Thymus (tissue), 11 donors: ENCODE results near the gene ZNF341. TPM values are rescaled to one million over a fixed set of nuclear protein-coding genes. Genes with fewer than 3 reads are reported as not detected.

Experiments used
- DNase-seq, 9 donors: peaks; one replicate each; pipeline ENCODE4 v3.0.0-alpha.2; 2013; ENCODE audit warnings: low spot score in 9 of 9, low read depth in 6 of 9, missing footprints in 1 of 9
- H3K27ac ChIP-seq, 2 donors: one replicate each; pipeline ENCODE4 v1.5.1; 2013; ENCODE audit warnings: control low read depth in 1 of 2, low read depth in 1 of 2, low read length in 1 of 2, mild to moderate bottlenecking in 1 of 2, moderate library complexity in 1 of 2
- H3K27me3 ChIP-seq, 2 donors: one replicate each; pipeline ENCODE4 v1.5.1; 2013; ENCODE audit warnings: low read length in 1 of 2; ENCODE audit not compliant: control insufficient read depth in 2 of 2, insufficient read depth in 1 of 2
- H3K36me3 ChIP-seq, 2 donors: one replicate each; pipeline ENCODE4 v1.5.1; 2013; ENCODE audit warnings: low read length in 1 of 2, mild to moderate bottlenecking in 1 of 2, moderate library complexity in 1 of 2; ENCODE audit not compliant: control insufficient read depth in 2 of 2, insufficient read depth in 2 of 2
- H3K4me1 ChIP-seq, 2 donors: one replicate each; pipeline ENCODE4 v1.5.1; 2013; ENCODE audit warnings: low read length in 2 of 2; ENCODE audit not compliant: control insufficient read depth in 2 of 2, insufficient read depth in 2 of 2
- H3K4me3 ChIP-seq, 2 donors: one replicate each; pipeline ENCODE4 v1.5.1; 2013; ENCODE audit warnings: low read length in 2 of 2, control low read depth in 1 of 2, mild to moderate bottlenecking in 1 of 2
- H3K9me3 ChIP-seq, 2 donors: one replicate each; pipeline ENCODE4 v1.5.1; 2013; ENCODE audit warnings: low read length in 1 of 2, mild to moderate bottlenecking in 1 of 2; ENCODE audit not compliant: control insufficient read depth in 2 of 2, insufficient read depth in 1 of 2
- WGBS: extraction: QIAGEN DNeasy Blood & Tissue Kit; methylation state at CpG from one replicate; pipeline ENCODE4 v1.1.7; 2013; 5-methylcytosine and 5-hydroxymethylcytosine counted together
- polyA plus RNA-seq: library from polyadenylated mRNA; stranded (reverse); fragments of 200-250 nt; gene quantifications from one replicate; pipeline ENCODE4 v1.2.3, GENCODE V29; 2013
- total RNA-seq: library from RNA; stranded (reverse); fragments of 120-200 nt; gene quantifications from one replicate; pipeline ENCODE4 v1.2.4, GENCODE V29; 2013
- donor health status: healthy.

The ZNF341 gene
- total and polyA plus RNA-seq, 2 donors: 1.6 to 4.7 TPM

GRCh38 chr20:33770005-33770404 is 38.2 kb downstream of the ZNF341 start:
- Histone ChIP-seq H3K4me3 (no peak overlapping the region), H3K4me1 (no peaks in the 10 kb centered on the region), H3K27ac (no peak overlapping the region), H3K27me3 (no peaks in the 10 kb centered on the region), H3K9me3 (no peaks in the 10 kb centered on the region), H3K36me3 (peaks cover 8 to 15% of the 10 kb centered on the region in 2 donors)
- no peak for DNase-seq
- 97% methylated on average over 10 of the region's 10 CpGs for WGBS

GRCh38 chr20:33771938-33772337 is 40.1 kb downstream of the ZNF341 start:
- Histone ChIP-seq H3K4me1 (no peaks in the 10 kb centered on the region), H3K4me3 (no peak overlapping the region), H3K27me3 (no peaks in the 10 kb centered on the region), H3K27ac (no peak overlapping the region), H3K9me3 (no peaks in the 10 kb centered on the region), H3K36me3 (peaks cover 7 to 10% of the 10 kb centered on the region in 2 donors)
- no peak for DNase-seq
- 98% methylated on average over 5 of the region's 5 CpGs for WGBS

GRCh38 chr20:33772439-33772838 is 40.6 kb downstream of the ZNF341 start:
- Histone ChIP-seq H3K27me3 (no peaks in the 10 kb centered on the region), H3K9me3 (no peaks in the 10 kb centered on the region), H3K4me1 (no peaks in the 10 kb centered on the region), H3K4me3 (no peak overlapping the region), H3K36me3 (peaks cover 4 to 5% of the 10 kb centered on the region in 2 donors), H3K27ac (no peak overlapping the region)
- DNase-seq: no peak
- 99% methylated on average over 3 of the region's 3 CpGs for WGBS

- Histone ChIP-seq H3K36me3 (peaks cover 0 to 5% of the 10 kb centered on the region in 2 donors), H3K4me3 (no peak overlapping the region), H3K27ac (no peak overlapping the region), H3K9me3 (no peaks in the 10 kb centered on the region), H3K27me3 (no peaks in the 10 kb centered on the region), H3K4me1 (peaks cover 5 to 8% of the 10 kb centered on the region in 2 donors)
- DNase-seq: no peak
- WGBS: 95% methylated on average over 2 of the region's 2 CpGs
These were observed 41.8 kb downstream of the ZNF341 start for GRCh38 chr20:33773412-33774089.

- Histone ChIP-seq H3K4me3 (no peak overlapping the region), H3K27ac (peak overlapping the region in 1 of 2 donors; percentile 92), H3K27me3 (no peaks in the 10 kb centered on the region), H3K4me1 (peaks cover 12 to 42% of the 10 kb centered on the region in 2 donors), H3K36me3 (peaks cover 0 to 7% of the 10 kb centered on the region in 2 donors), H3K9me3 (no peaks in the 10 kb centered on the region)
- 93% methylated on average over 2 of the region's 2 CpGs for WGBS
- DNase-seq: no peak
These were observed 46.0 kb downstream of the ZNF341 start for GRCh38 chr20:33777816-33778215.

GRCh38 chr20:33781133-33781532 is 49.3 kb downstream of the ZNF341 start:
- Histone ChIP-seq H3K4me3 (no peak overlapping the region), H3K27ac (no peak overlapping the region), H3K36me3 (peaks cover 0 to 7% of the 10 kb centered on the region in 2 donors), H3K9me3 (no peaks in the 10 kb centered on the region), H3K4me1 (peaks cover 12 to 50% of the 10 kb centered on the region in 2 donors), H3K27me3 (no peaks in the 10 kb centered on the region)
- DNase-seq: no peak
- 96% methylated on average over 4 of the region's 4 CpGs for WGBS

GRCh38 chr20:33781945-33782344 is 50.1 kb downstream of the ZNF341 start:
- H3K27ac ChIP-seq: no peak overlapping the region
- no peak overlapping the region for H3K4me3 ChIP-seq
- peaks cover 0 to 7% of the 10 kb centered on the region in 2 donors for H3K36me3 ChIP-seq
- no peak for DNase-seq
- H3K4me1 ChIP-seq: peaks cover 12 to 50% of the 10 kb centered on the region in 2 donors
- H3K27me3 ChIP-seq: no peaks in the 10 kb centered on the region
- WGBS: 97% methylated on average over 1 of the region's 1 CpG
- no peaks in the 10 kb centered on the region for H3K9me3 ChIP-seq

GRCh38 chr20:33783256-33783655 is 51.5 kb downstream of the ZNF341 start:
- Histone ChIP-seq H3K4me1 (peaks cover 7 to 50% of the 10 kb centered on the region in 2 donors), H3K27me3 (no peaks in the 10 kb centered on the region), H3K9me3 (no peaks in the 10 kb centered on the region), H3K36me3 (peaks cover 0 to 7% of the 10 kb centered on the region in 2 donors), H3K4me3 (no peak overlapping the region), H3K27ac (no peak overlapping the region)
- DNase-seq: no peak
- WGBS: 85% methylated on average over 5 of the region's 5 CpGs

GRCh38 chr20:33783818-33784217 is 52.0 kb downstream of the ZNF341 start:
- Histone ChIP-seq H3K27ac (no peak overlapping the region), H3K4me1 (peaks cover 7 to 45% of the 10 kb centered on the region in 2 donors), H3K36me3 (peaks cover 0 to 7% of the 10 kb centered on the region in 2 donors), H3K9me3 (no peaks in the 10 kb centered on the region), H3K27me3 (no peaks in the 10 kb centered on the region), H3K4me3 (no peak overlapping the region)
- WGBS: 65% methylated on average over 5 of the region's 5 CpGs
- DNase-seq: no peak
